Measurements from ENCODE around the gene TLE4.

DNA sequence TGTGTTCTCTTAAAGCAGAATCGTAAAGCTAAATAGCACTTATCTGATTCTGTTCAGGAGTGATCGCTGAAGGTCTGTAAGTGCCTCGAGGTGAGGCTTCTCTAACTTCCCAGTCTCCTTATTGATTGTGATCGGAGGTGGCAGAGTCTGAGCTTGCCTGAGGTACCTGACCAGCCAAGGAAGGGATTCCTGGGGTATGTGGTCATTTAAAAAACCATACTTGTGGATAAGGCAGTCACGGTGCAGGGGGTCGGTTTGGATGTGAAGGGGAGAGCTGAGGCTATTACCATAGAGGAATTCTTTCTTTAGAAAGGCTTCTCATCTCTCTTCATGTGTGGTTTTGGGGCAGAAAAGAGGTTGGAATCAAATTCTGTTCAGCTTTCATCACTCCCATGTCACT, 193.7 kb downstream of the TLE4 start:
- TF ChIP-seq, protein P1, sequence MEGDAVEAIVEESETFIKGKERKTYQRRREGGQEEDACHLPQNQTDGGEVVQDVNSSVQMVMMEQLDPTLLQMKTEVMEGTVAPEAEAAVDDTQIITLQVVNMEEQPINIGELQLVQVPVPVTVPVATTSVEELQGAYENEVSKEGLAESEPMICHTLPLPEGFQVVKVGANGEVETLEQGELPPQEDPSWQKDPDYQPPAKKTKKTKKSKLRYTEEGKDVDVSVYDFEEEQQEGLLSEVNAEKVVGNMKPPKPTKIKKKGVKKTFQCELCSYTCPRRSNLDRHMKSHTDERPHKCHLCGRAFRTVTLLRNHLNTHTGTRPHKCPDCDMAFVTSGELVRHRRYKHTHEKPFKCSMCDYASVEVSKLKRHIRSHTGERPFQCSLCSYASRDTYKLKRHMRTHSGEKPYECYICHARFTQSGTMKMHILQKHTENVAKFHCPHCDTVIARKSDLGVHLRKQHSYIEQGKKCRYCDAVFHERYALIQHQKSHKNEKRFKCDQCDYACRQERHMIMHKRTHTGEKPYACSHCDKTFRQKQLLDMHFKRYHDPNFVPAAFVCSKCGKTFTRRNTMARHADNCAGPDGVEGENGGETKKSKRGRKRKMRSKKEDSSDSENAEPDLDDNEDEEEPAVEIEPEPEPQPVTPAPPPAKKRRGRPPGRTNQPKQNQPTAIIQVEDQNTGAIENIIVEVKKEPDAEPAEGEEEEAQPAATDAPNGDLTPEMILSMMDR (IDR thresholded peaks at IDR 0.05; ENCODE audit: insufficient read depth, low read length, poor library complexity, severe bottlenecking) = no peak
- no peak for TF ChIP-seq EZH2phosphoT487 (conservative IDR thresholded peaks at IDR 0.05; ENCODE audit: low read length)

Data from SU-DHL-6 (cell line).